GM23248 (cell line): ENCODE results near the gene ANXA5.

Source experiments
- EZH2 ChIP-seq: fragments of 200-600 bp; sonication (generic); IDR thresholded peaks from 2 replicates; pipeline ENCODE4 v1.6.1; 2018; ENCODE audit warnings: antibody characterized with exemption, mild to moderate bottlenecking; ENCODE audit not compliant: insufficient read depth, poor library complexity, severe bottlenecking
- EZH2phosphoT487 ChIP-seq: fragments of 200-600 bp; sonication (generic); IDR thresholded peaks from 2 replicates; pipeline ENCODE4 v1.6.1; 2018; ENCODE audit warnings: antibody characterized with exemption, moderate library complexity, mild to moderate bottlenecking, low read depth; ENCODE audit not compliant: insufficient read depth

DNA sequence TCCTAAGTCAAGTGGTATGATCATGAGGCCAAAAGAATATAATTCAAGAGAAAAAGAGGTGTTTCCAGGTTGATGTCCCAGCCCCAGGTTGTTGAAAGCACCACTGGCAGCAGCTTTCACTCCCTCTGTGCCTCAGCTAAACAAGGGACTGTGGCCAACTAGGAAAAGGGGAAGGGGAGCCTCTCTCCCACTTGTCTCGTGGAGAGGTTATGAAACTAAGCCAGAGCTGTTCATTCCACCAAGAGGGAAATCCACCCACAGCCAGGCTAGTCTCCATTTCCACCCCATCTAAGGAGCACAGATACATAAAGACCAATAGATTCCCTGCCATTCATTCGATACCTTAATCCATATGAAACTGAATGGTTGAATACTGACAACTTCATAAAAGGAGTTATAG, 8.1 kb downstream of the ANXA5 start:
- no peak for TF ChIP-seq EZH2
- no peak for TF ChIP-seq EZH2phosphoT487
